VCaP (cell line): ENCODE results near the gene SELENOO.

Experiments
- H3K27ac ChIP-seq: fragments of 450-650 bp; 2 replicates; pipeline ENCODE4 v1.5.1; 2017
- TF ChIP-seq, protein P1 (sequence below): fragments of 450-650 bp; conservative IDR thresholded peaks from 2 replicates; pipeline ENCODE4 v1.5.1; 2017; ENCODE audit warnings: mild to moderate bottlenecking, moderate library complexity

SELENOO gene

GRCh38 chr22:50170453-50171318, 30.1 kb upstream of the SELENOO start, which contains the start of gene PANX2:
PANX2 (plus strand) TSS chr22:50170731; CDS start chr22:50170731, 0 bp downstream.
- H3K27ac ChIP-seq, result peak within 1 kb of the TSS; percentile 58; the same call in 1 of the 2 replicates
- TF ChIP-seq, protein P1, sequence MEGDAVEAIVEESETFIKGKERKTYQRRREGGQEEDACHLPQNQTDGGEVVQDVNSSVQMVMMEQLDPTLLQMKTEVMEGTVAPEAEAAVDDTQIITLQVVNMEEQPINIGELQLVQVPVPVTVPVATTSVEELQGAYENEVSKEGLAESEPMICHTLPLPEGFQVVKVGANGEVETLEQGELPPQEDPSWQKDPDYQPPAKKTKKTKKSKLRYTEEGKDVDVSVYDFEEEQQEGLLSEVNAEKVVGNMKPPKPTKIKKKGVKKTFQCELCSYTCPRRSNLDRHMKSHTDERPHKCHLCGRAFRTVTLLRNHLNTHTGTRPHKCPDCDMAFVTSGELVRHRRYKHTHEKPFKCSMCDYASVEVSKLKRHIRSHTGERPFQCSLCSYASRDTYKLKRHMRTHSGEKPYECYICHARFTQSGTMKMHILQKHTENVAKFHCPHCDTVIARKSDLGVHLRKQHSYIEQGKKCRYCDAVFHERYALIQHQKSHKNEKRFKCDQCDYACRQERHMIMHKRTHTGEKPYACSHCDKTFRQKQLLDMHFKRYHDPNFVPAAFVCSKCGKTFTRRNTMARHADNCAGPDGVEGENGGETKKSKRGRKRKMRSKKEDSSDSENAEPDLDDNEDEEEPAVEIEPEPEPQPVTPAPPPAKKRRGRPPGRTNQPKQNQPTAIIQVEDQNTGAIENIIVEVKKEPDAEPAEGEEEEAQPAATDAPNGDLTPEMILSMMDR, result no peak

GRCh38 chr22:50171319-50171964, 29.4 kb upstream of the SELENOO start:
- TF ChIP-seq, protein P1, result no peak
- peak overlapping the region; percentile 58; the same call in 1 of the 2 replicates for H3K27ac ChIP-seq

DNA sequence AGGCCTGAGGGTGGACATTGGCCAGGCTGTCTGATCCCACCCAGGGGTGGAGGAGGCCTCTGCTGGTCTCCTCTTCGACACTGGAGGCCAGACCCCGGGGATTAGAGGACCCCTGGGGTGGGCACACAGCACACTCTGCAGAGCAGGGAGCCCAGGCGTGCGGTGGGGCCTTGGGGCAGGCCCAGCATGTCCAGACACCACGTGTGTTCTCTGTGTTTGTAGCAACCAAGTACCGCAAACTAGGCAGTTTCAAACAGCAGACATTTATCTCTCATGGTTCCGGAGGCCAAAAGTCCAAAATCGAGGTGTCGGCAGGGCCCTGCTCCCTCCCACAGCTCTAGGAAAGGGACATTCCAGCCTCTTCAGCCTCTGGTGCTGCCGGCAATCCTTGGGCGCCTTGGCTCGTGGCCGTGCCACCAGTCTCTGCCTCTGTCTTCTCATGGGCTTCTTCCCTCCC, 28.8 kb upstream of the SELENOO start:
- H3K27ac ChIP-seq, result no peak overlapping the region; the same call in 1 of the 2 replicates

GRCh38 chr22:50173311-50173982, 27.4 kb upstream of the SELENOO start:
- TF ChIP-seq, protein P1, result no peak
- no peak overlapping the region for H3K27ac ChIP-seq

More for the DNA sequence above, 28.8 kb upstream of the SELENOO start:
- TF ChIP-seq, protein P1, result no peak

- TF ChIP-seq, protein P1, result no peak
- no peak overlapping the region for H3K27ac ChIP-seq
These were observed 26.8 kb upstream of the SELENOO start for GRCh38 chr22:50173983-50174355.

- TF ChIP-seq, protein P1, result no peak
These were observed 26.2 kb upstream of the SELENOO start for GRCh38 chr22:50174382-50175190.

More at GRCh38 chr22:50174382-50175190, 26.2 kb upstream of the SELENOO start:
- no peak overlapping the region for H3K27ac ChIP-seq
